SW 1271 (cell line): ENCODE measurements around the gene RELB.

Source experiments
- DNase-seq, 2 experiments: peaks; one replicate each; lab custom pipeline; 2025; lab: John Stamatoyannopoulos, UW

The RELB gene

GRCh38 chr19:45079911-45080370, 78.7 kb downstream of the RELB start:
- no peak for DNase-seq

GRCh38 chr19:45082170-45082569, 80.9 kb downstream of the RELB start:
- DNase-seq = no peak

GRCh38 chr19:45086480-45086879, 85.2 kb downstream of the RELB start:
- no peak for DNase-seq

GRCh38 chr19:45087531-45087930, 86.3 kb downstream of the RELB start:
- no peak for DNase-seq
